GM04503 (cell line): ENCODE results near the gene PSMB10.

Experiments
- DNase-seq: peaks from one replicate; pipeline ENCODE4 v3.0.0-alpha.2; 2012; ENCODE audit warnings: low read depth

Gene PSMB10

DNA sequence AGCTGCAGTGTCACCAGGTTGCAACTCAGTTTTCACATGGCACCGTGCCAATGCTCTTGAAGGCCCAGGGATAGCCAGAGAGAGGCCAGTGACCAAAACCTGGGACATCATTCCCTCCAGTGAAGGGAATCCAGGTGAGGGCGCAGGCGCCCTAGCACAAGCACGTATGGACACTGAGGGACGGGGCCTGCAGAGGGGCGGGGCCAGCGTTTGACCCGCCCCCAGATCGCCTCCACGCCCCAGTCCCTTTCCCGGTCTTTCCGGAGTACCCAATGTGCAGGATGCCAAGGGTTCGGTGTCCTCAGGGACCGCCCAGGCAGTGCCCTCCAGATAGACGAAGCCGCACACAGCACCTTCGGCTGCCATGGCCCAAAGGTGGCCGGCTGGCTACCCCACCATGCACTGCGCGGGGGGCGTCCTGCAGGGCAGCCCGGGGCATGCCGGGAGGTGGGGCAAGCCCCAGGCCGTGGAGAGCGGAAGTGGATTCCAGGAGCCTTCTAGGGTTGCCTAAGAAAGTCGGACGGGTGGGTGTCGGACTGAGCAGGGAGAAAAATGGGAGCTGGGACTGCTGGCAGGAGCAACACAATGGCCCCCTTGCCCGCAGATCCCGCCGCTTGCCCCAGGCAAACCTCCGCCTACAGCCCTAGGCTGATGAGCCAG, 27.1 kb upstream of the PSMB10 start:
- DNase-seq, result no peak

DNA sequence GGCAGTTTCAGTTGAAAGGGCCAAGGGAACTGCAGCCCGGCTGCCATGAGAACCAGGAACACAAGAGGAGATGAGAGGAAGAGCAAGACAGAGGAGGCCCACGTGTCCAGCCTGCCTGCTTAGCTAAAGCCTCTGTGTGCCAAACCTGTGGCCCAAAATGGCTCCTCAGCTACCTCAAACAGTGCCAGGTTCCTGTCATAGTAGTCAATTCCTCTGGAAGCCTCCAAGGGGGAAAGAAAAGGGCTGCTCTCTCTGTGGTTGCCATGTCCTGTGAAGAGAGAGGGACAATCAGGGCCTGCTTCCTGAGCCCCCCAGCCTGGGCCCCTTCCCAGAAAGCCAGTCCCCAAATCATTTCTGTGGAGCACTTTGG, 26.6 kb upstream of the PSMB10 start:
- no peak for DNase-seq

DNA sequence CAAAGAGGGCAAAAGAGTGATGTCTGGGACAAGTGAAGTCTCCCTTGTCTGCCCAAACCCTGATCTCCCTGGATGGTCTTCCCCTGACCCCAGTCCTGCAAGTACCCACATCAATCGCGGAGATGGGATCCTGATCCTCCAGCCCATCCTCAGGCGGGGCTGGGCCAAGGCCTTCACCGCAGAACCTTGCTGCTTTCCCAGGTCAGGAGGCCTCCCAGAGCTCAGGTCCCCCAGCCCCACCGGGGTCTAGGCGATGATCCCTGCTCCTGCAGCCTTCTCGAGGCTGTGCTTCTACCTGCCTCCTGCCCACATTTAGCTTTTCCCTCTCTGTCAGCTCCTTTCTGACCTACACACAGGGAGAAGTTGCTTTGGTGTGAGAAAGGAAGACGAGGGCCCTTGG, 25.5 kb upstream of the PSMB10 start:
- no peak for DNase-seq

- no peak for DNase-seq
Observed at GRCh38 chr16:67961551-67961957, 24.9 kb upstream of the PSMB10 start.

DNA sequence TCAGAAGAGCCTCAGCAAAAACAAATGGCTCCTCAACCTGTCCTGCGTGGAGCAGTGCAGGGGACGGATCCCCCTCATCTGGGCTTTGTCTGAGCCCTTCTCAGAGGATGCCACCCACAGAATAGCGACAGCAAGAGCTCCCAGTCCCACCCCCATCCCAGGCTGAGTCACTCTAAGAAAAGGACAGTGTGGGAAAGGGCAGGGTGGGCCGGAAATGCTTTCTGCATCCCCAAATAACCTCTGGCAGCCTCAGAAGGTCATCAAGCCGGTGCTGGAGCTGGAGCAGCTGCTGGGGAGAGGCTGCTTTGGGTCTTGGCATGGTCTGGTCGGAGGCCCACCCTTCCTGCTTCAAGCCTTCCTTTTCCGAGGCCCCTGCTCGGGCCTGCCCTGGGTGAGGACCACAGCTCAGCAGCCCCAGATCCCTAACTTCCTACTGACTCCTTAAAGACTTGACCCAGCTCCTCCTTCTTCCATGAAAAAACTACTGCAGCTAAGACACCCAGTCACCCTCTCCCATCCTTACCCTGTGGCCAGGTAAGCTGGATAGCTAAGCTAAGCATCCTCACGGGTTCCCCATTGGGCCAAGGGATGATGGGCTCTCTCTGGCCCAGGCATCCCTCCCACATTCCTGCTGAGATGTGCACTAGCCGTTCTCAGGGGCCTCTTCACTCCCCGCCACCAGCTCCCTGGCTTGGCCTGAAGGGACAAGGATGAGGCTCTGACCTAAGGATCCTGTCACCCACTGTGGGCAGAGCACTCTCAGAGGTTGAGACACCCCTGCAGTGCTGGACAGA, 23.1 kb upstream of the PSMB10 start:
- no peak for DNase-seq

- DNase-seq, result no peak
Observed at GRCh38 chr16:67957622-67958021, 21.0 kb upstream of the PSMB10 start.

- no peak for DNase-seq
Observed at GRCh38 chr16:67954421-67955196, 18.0 kb upstream of the PSMB10 start.

DNA sequence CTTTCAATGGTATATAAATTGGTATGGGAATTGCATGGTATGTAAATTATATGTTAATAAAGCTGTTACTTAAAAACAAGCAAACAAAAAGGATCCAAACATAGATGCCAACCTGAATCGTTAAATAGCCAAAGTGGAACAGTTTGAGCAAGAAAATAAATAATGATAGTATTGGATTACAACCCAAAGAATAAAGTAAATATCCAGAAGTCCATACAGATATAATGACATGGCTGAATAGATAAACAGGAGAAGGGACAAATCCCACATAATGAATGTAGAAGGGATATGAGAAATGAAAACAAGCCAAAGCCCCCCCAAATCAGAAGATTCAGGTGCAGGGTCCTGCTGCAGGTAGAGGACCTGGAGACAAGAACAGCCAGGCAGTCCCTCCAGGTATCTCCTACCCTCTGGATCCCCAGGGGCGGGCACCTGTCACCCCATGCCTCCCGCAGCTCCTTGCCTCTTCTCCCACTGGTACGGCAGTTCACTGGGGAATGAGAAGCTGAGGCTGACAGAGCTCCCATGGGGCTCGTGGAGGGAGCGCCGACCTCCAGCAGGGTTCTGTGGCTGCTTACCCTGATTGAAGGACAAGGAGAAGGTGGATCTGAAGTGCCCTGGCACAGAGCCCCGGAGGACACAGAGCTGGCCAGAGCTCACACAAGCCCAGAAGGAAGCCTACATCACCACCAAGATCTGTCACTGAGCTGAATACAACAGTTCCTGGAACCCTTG, 17.2 kb upstream of the PSMB10 start:
- no peak for DNase-seq

- no peak for DNase-seq
Observed at GRCh38 chr16:67951485-67951884, 14.8 kb upstream of the PSMB10 start.

DNA sequence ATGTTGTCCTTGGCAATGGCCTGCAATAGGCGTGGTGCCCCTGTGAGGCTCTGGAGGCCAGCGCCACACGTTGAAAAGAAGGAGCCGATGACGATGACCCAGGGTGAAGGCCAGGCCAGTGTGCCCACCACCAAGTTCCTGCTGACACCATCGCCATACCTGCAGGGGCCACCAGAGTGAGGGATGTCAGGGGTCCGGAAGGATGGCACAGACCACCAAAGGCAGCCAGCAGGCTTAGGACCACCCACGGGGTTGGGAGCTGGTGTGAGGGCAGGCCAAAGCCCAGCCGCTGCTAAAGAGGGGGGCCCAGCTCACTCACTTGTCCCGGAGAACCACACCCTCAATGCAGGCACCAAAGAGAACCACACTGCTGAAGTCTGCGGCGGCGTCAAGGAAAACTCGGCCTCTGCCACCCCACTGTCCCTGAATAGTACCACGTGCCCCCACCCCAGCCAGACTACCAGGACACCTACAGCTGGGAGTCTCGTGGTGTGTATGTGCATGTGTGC, 13.7 kb upstream of the PSMB10 start:
- DNase-seq, result no peak

GRCh38 chr16:67949645-67950044, 13.0 kb upstream of the PSMB10 start:
- no peak for DNase-seq

- DNase-seq, result no peak
Observed at GRCh38 chr16:67948015-67948414, 11.4 kb upstream of the PSMB10 start.

DNA sequence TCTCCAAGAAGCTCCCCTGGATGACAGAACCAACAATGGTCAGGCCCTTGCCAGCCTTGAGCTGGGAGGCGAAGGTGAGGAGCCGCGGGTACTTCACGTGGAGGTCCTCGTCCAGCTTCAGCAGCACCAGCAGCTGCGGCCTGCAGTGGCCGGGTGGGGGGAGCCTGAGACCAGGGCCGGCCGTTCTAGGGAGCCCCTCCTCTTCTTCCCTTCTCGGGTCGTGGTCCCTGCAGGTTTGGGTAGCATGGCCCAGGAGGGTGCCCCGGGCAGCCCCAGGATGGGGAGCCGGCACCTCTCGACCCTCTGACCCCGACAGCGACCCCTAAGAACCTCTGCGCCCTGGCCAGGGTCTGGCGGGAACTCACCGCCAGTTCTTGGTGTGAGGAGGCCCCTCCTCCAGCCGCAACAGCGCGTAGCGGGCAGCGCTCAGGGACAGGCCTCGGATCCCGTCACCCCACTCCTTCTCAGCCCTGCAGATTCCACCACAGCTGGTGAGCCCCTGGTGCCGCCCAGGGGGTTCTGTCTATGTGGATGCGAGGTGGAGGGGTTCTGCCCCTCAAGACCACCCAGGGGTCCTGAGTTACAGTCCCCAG, 10.4 kb upstream of the PSMB10 start:
- DNase-seq, result no peak

- DNase-seq, result no peak
Observed at GRCh38 chr16:67946128-67946569, 9.5 kb upstream of the PSMB10 start.

- no peak for DNase-seq
Observed at GRCh38 chr16:67945392-67945933, 8.8 kb upstream of the PSMB10 start.

GRCh38 chr16:67944690-67945391, 8.2 kb upstream of the PSMB10 start:
- DNase-seq, result no peak

- no peak for DNase-seq
Observed at GRCh38 chr16:67943619-67944504, 7.2 kb upstream of the PSMB10 start, which contains the start of gene LCAT. Gene LCAT (minus strand): TSS chr16:67944120. CDS start chr16:67944101, 19 bp downstream.

DNA sequence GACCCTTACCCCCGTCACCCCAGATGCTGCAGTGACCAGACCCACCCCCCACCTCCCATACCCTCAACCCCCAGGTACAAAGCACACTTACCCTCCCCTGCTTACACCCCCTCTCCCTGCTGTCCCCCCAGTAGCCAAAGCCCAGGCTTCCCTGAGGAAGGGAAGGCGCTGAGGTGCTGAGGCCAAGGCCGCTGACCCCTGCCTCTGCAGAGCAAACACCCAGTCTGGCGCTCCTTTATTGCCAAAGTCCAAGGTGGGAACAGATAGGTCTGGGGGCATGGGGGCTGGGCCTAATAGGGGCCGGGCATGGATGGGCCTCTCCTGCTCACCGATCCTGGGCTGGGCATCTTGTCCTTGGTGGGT, 6.6 kb upstream of the PSMB10 start:
- DNase-seq, result no peak

- no peak for DNase-seq
Observed at GRCh38 chr16:67942510-67943255, 6.0 kb upstream of the PSMB10 start.
